Spleen (tissue), 11 donors: Measurements from ENCODE around the gene PEX26. TPM values are rescaled to one million over a fixed set of nuclear protein-coding genes. Genes with fewer than 3 reads are reported as not detected.

Source experiments
- DNase-seq: peaks from one replicate; pipeline ENCODE4 v3.0.0-alpha.2; 2020
- H3K27ac ChIP-seq, 8 donors: fragments of 200-600 bp; sonication (generic) in 7 of 8; 1 replicate in 4 of 8; 2 replicates in 4 of 8; pipeline versions ENCODE4 v1.5.0 to v1.8.0; 2016 to 2021; ENCODE audit warnings: inconsistent platforms in 4 of 8, mild to moderate bottlenecking in 4 of 8, moderate library complexity in 1 of 8
- H3K27me3 ChIP-seq, 7 donors: fragments of 200-600 bp; sonication (generic) in 6 of 7; replicated peaks in 1 of 7; 1 replicate in 4 of 7; 2 replicates in 3 of 7; pipeline versions ENCODE4 v1.5.0 to v1.8.0; 2016 to 2021; ENCODE audit warnings: inconsistent platforms in 3 of 7, mild to moderate bottlenecking in 1 of 7
- H3K36me3 ChIP-seq, 6 donors: fragments of 200-600 bp; sonication (generic) in 5 of 6; 1 replicate in 4 of 6; 2 replicates in 2 of 6; pipeline versions ENCODE4 v1.5.0 to v1.8.0; 2016 to 2021; ENCODE audit warnings: inconsistent platforms in 2 of 6
- H3K4me1 ChIP-seq, 6 donors: fragments of 200-600 bp; sonication (generic) in 5 of 6; 1 replicate in 3 of 6; 2 replicates in 3 of 6; pipeline versions ENCODE4 v1.5.0 to v1.8.0; 2016 to 2021; ENCODE audit warnings: inconsistent platforms in 3 of 6
- H3K4me3 ChIP-seq, 8 donors: fragments of 200-600 bp; sonication (generic) in 7 of 8; 1 replicate in 4 of 8; 2 replicates in 4 of 8; pipeline versions ENCODE4 v1.5.0 to v1.8.0; 2016 to 2021; ENCODE audit warnings: inconsistent platforms in 4 of 8, mild to moderate bottlenecking in 4 of 8, moderate library complexity in 2 of 8
- H3K9me3 ChIP-seq, 8 donors: fragments of 200-600 bp; sonication (generic) in 7 of 8; 1 replicate in 4 of 8; 2 replicates in 4 of 8; pipeline versions ENCODE4 v1.5.0 to v1.8.0; 2016 to 2021; ENCODE audit warnings: inconsistent platforms in 4 of 8
- POLR2A ChIP-seq, 3 donors: fragments of 450-650 bp; IDR thresholded peaks; one replicate each; pipeline ENCODE4 v1.5.1; 2017; ENCODE audit warnings: antibody characterized with exemption in 3 of 3, mild to moderate bottlenecking in 1 of 3
- POLR2AphosphoS5 ChIP-seq, 3 donors: sonication (generic); formaldehyde crosslinking; IDR thresholded peaks; one replicate each; pipeline ENCODE4 v1.5.1; 2017; ENCODE audit warnings: antibody characterized with exemption in 3 of 3
- WGBS, 5 donors: extraction: QIAGEN DNeasy Blood & Tissue Kit in 3 of 5; methylation state at CpG; one replicate each; pipeline versions ENCODE4 v1.1.5 to v1.1.7; 2013 to 2018; 5-methylcytosine and 5-hydroxymethylcytosine counted together
- intact Hi-C: fragments of 100-400 bp; cut with DNase I; formaldehyde crosslinking; loops from one replicate; pipeline ENCODE4 v1.15.0; 2023; ENCODE audit warnings: low total_unique reads
- polyA plus RNA-seq, 3 donors: library from polyadenylated mRNA; stranded (reverse); fragments of 200-250 nt; gene quantifications; one replicate each; pipeline ENCODE4 v1.2.1, GENCODE V29; 2013
- total RNA-seq, 7 donors: library from RNA; depleted of rRNA in 3 of 7; stranded (reverse); fragments of >200 nt in 3 of 7; fragmentation: NEBNext Ultra II Directional in 4 of 7; extraction: Animal tissue kit (Norgen Biotek cat#: 25700) in 4 of 7; gene quantifications; one replicate each; pipeline versions ENCODE4 v1.1.0 to v1.2.1, GENCODE V29; 2016 to 2021
- TF ChIP-seq, protein P1 (sequence below), 11 experiments: fragments of 200-600 bp in 7 of 11; fragments of 450-650 bp in 4 of 11; sonication (generic) in 4 of 11; IDR thresholded peaks in 8 of 11; conservative IDR thresholded peaks in 3 of 11; 1 replicate in 7 of 11; 2 replicates in 4 of 11; pipeline versions ENCODE4 v1.4.0 to v1.8.0; 2016 to 2021; ENCODE audit warnings: antibody characterized with exemption in 11 of 11, inconsistent platforms in 4 of 11, mild to moderate bottlenecking in 1 of 11
- donor health status: healthy with polysubstance abuse.
- donor health status: DM: no; HTN: no; CAD: no; lungs with moderate emphysema.
- donor health status: DM: no; HTN: no; CAD: no.
- donor health status: Bipolar disorder and iron deficiency.
- donor health status: healthy.
- donor health status: DM: no; HTN: no; CAD: no.
- donor health status: DM: yes; HTN: yes; CAD: no.

The PEX26 gene
- total and polyA plus RNA-seq, 10 donors = 5.1 to 41.0 (median 31.9) TPM

DNA sequence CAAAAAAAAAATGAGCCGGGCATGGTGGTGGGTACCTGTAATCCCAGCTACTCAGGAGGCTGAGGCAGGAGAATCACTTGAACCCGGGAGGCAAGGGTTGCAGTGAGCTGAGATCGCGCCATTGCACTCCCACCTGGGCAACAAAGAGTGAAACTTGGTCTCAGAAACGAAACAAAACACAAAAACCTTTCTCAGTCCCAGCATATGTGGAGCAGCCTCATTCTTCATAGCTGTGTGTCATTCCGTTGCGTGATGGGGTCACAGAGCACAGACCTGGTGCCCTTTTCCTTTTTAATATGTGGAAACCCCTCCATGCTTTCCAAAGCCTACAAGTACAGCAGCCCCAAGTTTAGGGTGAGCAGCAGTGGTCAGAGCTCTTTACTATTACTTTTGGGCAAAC lies 13.7 kb downstream of the PEX26 start:
- intact Hi-C loops = no loop called here
- H3K36me3 ChIP-seq = peaks cover 0 to 77% (median 27%) of the 10 kb centered on the region in 6 donors
- no peaks in the 10 kb centered on the region for H3K27me3 ChIP-seq
- no peaks in the 10 kb centered on the region for H3K9me3 ChIP-seq
- TF ChIP-seq POLR2A (IDR thresholded peaks at IDR 0.05) (no peak), POLR2AphosphoS5 (IDR thresholded peaks at IDR 0.05) (no peak)
- TF ChIP-seq, protein P1, sequence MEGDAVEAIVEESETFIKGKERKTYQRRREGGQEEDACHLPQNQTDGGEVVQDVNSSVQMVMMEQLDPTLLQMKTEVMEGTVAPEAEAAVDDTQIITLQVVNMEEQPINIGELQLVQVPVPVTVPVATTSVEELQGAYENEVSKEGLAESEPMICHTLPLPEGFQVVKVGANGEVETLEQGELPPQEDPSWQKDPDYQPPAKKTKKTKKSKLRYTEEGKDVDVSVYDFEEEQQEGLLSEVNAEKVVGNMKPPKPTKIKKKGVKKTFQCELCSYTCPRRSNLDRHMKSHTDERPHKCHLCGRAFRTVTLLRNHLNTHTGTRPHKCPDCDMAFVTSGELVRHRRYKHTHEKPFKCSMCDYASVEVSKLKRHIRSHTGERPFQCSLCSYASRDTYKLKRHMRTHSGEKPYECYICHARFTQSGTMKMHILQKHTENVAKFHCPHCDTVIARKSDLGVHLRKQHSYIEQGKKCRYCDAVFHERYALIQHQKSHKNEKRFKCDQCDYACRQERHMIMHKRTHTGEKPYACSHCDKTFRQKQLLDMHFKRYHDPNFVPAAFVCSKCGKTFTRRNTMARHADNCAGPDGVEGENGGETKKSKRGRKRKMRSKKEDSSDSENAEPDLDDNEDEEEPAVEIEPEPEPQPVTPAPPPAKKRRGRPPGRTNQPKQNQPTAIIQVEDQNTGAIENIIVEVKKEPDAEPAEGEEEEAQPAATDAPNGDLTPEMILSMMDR (IDR thresholded peaks at IDR 0.05 in 8 of 11, conservative IDR thresholded peaks at IDR 0.05 in 3 of 11) = no peak
- H3K27ac ChIP-seq = peak overlapping the region; percentile 81 to 92 (median 85)
- peak overlapping the region in 5 of 8 donors; percentile 6 to 55 (median 21) for H3K4me3 ChIP-seq
- WGBS, 5 donors = 47 to 71% (median 64%) methylated on average over 7 of the region's 7 CpGs
- DNase-seq = no peak
- peaks cover 0 to 31% (median 15%) of the 10 kb centered on the region in 6 donors for H3K4me1 ChIP-seq

DNA sequence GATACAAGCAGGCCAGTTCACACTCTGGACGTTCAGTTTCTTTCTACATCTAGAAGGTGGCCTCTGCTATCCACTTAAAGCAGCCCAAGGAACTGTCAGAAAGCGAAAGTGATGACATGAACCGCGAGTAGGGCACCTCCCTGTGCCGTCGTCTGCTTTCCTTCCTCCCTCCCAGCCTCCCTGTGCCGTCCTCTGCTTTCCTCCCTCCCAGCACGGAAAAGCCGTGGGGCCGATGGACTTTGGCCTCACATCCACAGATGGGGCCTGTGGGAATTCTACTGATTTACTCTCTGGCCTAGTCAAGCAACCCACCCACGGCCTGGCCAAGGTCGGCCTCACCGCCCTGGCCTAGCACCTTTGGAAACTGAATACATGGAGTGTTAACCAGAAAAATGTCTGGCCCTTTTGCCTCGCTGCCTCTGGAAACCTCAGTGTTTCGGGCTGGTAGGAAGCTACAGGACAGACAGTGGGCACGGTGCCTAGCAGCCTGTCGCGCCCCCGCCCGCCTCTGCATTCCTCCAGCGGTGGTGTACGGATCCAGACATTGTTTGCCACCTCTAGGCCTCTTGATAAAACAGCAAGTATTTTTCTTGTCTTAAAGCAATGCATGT lies 14.2 kb downstream of the PEX26 start:
- intact Hi-C loops = no loop called here
- Histone ChIP-seq H3K4me1 (peaks cover 0 to 31% (median 15%) of the 10 kb centered on the region in 6 donors), H3K27ac (peak overlapping the region; percentile 81 to 92 (median 85)), H3K27me3 (no peaks in the 10 kb centered on the region), H3K9me3 (no peaks in the 10 kb centered on the region), H3K4me3 (peak overlapping the region in 6 of 8 donors; percentile 1 to 55 (median 20)), H3K36me3 (peaks cover 0 to 76% (median 23%) of the 10 kb centered on the region in 6 donors)
- 37 to 59% (median 56%) methylated on average over 21 to 22 of the region's 22 CpGs for WGBS, 5 donors
- TF ChIP-seq, protein P1 (IDR thresholded peaks at IDR 0.05 in 8 of 11, conservative IDR thresholded peaks at IDR 0.05 in 3 of 11) = no peak
- TF ChIP-seq POLR2A (IDR thresholded peaks at IDR 0.05) (peak in 1 of 3 donors; percentile 9), POLR2AphosphoS5 (IDR thresholded peaks at IDR 0.05) (peak; percentile 70 to 80 (median 72))
- no peak for DNase-seq

DNA sequence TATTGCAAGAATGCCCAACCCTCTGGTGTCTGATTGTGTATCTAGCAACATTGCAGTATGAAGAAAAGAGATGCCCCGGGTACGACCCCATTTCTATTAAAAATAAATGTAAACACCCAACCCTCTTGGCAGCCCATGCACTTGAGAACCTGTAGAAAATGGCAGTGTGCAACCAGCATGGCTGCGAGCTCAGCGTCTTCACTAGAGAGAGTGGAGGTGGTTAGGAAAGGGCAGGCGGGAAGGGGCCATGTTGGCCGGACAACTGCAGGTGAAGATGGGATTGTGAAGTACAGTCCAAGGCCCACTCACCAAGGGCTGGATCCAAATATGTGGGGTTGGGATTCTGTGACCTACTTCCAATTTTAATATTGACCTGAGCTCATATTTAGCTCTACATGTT lies 15.9 kb downstream of the PEX26 start:
- intact Hi-C loops = no loop called here
- H3K4me3 ChIP-seq = no peak overlapping the region
- H3K4me1 ChIP-seq = peaks cover 0 to 31% (median 15%) of the 10 kb centered on the region in 6 donors
- DNase-seq = no peak
- TF ChIP-seq, protein P1 (IDR thresholded peaks at IDR 0.05 in 8 of 11, conservative IDR thresholded peaks at IDR 0.05 in 3 of 11) = no peak
- TF ChIP-seq POLR2A (IDR thresholded peaks at IDR 0.05) = no peak
- no peak for TF ChIP-seq POLR2AphosphoS5 (IDR thresholded peaks at IDR 0.05)
- peaks cover 0 to 69% (median 7%) of the 10 kb centered on the region in 6 donors for H3K36me3 ChIP-seq
- H3K9me3 ChIP-seq = no peaks in the 10 kb centered on the region
- no peak overlapping the region for H3K27ac ChIP-seq
- H3K27me3 ChIP-seq = no peaks in the 10 kb centered on the region
- WGBS, 5 donors = 96 to 98% (median 98%) methylated on average over 6 of the region's 6 CpGs

DNA sequence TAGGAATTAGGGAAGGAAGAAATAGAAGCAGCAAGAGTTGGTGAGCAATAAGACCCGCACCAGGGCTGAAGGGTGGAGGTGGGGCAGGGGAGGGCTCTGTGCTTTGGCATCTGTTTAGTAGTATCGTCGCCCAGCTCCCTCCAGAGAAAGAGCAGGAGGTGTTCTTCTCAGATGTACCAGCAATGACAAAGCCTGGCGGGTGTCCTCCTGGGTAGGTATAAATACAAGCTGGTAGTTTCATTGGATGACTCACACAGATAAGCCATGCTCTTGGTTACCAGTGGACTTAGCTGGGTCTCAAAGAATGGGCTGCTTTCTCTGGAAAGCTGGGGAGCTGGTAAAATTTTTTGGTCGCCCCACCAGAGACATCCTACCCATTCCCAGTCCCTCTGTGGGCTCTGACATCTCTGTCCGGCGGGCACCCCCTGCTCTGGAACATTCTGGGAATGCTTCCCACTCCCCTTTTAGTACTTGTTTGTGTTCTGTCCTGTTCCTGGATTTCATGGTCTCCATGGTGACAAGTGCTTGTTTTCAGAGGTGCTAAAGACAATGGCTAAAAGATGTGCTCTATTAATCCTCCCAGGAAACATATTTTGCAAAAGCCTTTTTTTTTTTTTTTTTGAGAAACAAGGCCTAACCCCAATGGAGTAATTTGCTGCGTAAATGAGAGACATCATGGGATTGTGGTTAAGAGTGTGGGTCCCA lies 17.5 kb downstream of the PEX26 start:
- Histone ChIP-seq H3K36me3 (peaks cover 0 to 66% (median 0%) of the 10 kb centered on the region in 6 donors), H3K9me3 (no peaks in the 10 kb centered on the region), H3K4me1 (peaks cover 0 to 30% (median 14%) of the 10 kb centered on the region in 6 donors), H3K27ac (no peak overlapping the region), H3K4me3 (no peak overlapping the region), H3K27me3 (no peaks in the 10 kb centered on the region)
- intact Hi-C loops = no loop called here
- WGBS, 5 donors = 86 to 93% (median 87%) methylated on average over 8 of the region's 8 CpGs
- TF ChIP-seq POLR2A (IDR thresholded peaks at IDR 0.05) = no peak
- no peak for TF ChIP-seq POLR2AphosphoS5 (IDR thresholded peaks at IDR 0.05)
- TF ChIP-seq, protein P1 (IDR thresholded peaks at IDR 0.05 in 8 of 11, conservative IDR thresholded peaks at IDR 0.05 in 3 of 11) = no peak
- peak; percentile 43 for DNase-seq
